ENCODE results near the gene ASAH2B.
"Not testable (repeated sequence)": the region's sequence is repeated elsewhere in the genome, so short reads cannot be mapped to it uniquely, and the experiment has no call there.

- TF ChIP-seq, protein P1, sequence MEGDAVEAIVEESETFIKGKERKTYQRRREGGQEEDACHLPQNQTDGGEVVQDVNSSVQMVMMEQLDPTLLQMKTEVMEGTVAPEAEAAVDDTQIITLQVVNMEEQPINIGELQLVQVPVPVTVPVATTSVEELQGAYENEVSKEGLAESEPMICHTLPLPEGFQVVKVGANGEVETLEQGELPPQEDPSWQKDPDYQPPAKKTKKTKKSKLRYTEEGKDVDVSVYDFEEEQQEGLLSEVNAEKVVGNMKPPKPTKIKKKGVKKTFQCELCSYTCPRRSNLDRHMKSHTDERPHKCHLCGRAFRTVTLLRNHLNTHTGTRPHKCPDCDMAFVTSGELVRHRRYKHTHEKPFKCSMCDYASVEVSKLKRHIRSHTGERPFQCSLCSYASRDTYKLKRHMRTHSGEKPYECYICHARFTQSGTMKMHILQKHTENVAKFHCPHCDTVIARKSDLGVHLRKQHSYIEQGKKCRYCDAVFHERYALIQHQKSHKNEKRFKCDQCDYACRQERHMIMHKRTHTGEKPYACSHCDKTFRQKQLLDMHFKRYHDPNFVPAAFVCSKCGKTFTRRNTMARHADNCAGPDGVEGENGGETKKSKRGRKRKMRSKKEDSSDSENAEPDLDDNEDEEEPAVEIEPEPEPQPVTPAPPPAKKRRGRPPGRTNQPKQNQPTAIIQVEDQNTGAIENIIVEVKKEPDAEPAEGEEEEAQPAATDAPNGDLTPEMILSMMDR (IDR thresholded peaks at IDR 0.05; ENCODE audit: extremely low read depth in 1 of 2, insufficient read depth in 1 of 2, low read depth in 1 of 2, low read length in 2 of 2) = not testable (repeated sequence)
- not testable (repeated sequence) for TF ChIP-seq EZH2 (IDR thresholded peaks at IDR 0.05; ENCODE audit: borderline replicate concordance, low read depth, low read length, severe bottlenecking)
Observed at GRCh38 chr10:50774868-50775267, 35.1 kb downstream of the ASAH2B start.

Data from endothelial cell of umbilical vein (primary cell).